H1 (cell line): ENCODE results near the gene CLDN3.

Source experiments
- BCL11A ChIP-seq, 2 experiments: IDR thresholded peaks; one replicate each; pipeline ENCODE4 v1.6.1; 2011; ENCODE audit warnings: low read depth in 2 of 2, low read length in 2 of 2, mild to moderate bottlenecking in 2 of 2
- HDAC6 ChIP-seq: IDR thresholded peaks from one replicate; pipeline ENCODE4 v1.7.1; 2012; ENCODE audit warnings: low read depth, mild to moderate bottlenecking, inconsistent platforms, low read length, moderate library complexity
- KDM1A ChIP-seq: fragments of 200-600, 300-600 bp; sonication (generic); IDR thresholded peaks from 2 replicates; pipeline ENCODE4 v1.7.1; 2016; ENCODE audit warnings: mild to moderate bottlenecking, low read length, borderline replicate concordance

DNA sequence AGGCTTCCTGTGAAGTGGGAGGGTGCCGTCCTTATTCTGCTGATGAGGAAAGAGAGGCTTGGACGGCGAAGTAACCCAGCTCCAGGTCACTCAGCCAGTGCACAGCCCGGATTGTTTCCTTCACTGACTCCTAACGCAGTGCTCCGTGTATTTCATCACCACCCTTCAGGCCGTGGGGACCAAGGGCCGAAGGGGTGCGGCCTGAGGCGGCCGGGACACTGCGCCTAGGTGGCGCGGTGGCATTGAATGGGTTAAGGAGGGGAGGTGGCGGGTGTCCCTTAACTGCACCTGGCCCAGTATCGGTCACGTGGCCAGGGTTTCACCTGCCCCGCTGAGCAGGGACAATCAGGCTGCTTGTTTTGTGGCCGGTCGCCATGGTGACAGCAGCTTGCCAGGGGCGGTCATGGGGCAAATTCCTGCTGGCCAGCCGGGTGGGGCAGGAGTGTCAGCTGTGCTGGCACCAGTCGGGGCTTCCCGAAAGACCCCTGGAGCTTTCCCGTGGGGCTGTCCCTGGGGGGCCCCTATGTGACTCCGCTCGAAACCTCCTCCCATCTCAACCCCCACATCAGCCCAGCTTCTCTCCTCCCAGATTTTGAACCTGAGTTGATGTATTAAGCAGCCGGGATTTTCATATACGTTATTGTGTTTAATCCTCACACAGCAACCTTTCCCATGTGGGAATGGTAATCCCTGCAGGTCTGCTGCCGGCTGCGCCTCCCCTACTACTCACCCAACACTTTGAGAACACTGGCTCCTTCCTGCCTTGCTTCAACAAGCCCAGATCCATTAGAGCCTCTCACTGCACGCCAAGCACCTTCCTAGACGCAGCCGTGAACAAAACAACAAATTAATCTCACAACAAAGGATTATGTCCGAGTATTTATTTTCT lies 27.1 kb downstream of the CLDN3 start:
- TF ChIP-seq KDM1A (no peak), BCL11A (IDR thresholded peaks at IDR 0.05; ENCODE audit: low read depth in 2 of 2, low read length in 2 of 2) (peak; percentile 31 to 36), HDAC6 (no peak)
